HG02970 (cell line): ENCODE measurements around the gene PEX16.
A peak's percentile ranks its signal among the peaks of the same experiment; 100 is the strongest.

Experiments
- ATAC-seq: cut with Tn5 transposase; IDR thresholded peaks from one replicate; pipeline ENCODE4 v1.9.1; 2021; ENCODE audit warnings: mild to moderate bottlenecking, moderate library complexity, moderate number of reproducible peaks; ENCODE audit not compliant: unreplicated experiment, low FRiP score

Gene PEX16

DNA sequence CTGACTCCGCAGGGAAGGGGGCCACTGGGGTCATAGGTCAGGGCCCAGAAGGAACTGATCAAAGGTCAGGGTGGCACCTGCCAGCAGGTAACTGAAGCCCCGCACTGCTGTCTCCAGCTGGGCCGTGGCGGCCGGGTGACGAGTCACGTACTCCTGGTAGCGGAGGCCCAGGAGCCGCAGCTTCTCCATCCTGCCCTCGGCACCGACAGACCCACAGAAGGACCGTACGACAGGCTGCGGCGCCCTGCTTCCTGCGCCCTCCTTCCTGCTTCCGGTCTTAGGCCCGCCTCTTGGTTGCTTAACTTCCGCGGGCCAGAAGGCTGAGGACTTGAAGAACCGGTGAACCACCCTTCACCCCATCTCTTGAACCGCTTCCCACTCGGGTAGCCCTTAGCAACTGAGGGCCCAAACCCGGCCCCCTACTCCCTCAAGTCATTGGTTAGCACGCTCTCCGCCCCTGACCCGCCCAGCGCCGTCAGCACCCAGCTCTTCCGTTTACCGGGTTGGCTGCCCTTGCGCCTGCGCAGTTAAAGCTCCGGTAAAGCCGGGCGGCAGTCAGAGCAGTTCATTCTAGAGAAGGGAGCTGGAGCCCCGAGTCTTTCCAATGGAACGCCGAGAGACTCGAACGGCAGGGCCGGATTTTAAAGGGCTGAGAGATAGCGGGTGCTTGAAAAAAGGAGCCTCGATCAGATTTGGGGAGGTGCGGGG is at the start of gene PEX16:
Gene PEX16, minus strand, starts transcription at position 255 of the 708 bp plus-strand sequence. Its CDS starts 66 bp downstream, at position 189.
- peak; percentile 86 for ATAC-seq

DNA sequence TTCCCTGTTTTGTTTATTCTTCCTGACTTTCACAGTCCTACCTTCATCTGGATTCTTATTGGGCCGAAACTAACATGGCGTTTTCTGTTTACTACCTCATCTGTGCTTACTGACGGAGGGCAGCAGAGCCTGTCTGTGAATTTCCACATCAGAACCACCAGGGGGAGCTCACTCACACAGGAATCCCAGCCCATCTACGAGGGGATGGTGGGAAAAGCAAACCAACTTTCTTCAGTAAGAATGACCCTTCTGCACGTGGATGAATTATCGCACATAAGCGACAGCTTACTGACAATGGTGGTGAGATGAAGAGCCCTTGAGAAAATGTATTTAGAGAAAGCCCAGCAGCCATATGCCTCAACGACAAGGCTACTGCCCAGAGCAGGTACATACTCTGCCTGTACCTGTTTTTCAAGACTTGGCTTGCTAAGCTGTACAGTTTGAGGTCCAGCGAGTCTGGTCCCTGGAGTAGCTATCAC is 47.3 kb upstream of the PEX16 start:
- ATAC-seq = no peak

DNA sequence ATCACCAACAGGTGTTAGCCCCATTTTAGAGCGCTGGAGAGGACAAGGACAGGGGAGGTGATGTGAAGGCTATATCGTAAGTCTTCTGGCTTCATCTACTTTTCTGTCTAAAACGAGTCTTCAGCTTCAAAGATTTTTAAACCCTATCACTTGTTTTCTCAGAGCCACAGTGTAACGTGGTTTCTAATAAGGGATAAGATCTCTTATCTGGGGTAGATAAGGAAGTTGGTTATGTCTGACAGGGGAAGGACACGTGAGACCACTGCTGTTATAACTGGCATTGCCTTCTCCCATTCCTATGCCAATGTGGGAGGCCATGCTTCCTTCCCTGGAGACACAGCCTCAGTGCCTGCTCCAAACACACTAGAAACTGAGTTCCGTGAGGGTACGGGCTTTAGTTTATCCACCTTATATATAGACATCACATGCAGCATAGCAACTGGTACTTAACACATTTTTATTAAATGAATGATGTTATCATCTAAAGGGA is 44.1 kb upstream of the PEX16 start:
- no peak for ATAC-seq

DNA sequence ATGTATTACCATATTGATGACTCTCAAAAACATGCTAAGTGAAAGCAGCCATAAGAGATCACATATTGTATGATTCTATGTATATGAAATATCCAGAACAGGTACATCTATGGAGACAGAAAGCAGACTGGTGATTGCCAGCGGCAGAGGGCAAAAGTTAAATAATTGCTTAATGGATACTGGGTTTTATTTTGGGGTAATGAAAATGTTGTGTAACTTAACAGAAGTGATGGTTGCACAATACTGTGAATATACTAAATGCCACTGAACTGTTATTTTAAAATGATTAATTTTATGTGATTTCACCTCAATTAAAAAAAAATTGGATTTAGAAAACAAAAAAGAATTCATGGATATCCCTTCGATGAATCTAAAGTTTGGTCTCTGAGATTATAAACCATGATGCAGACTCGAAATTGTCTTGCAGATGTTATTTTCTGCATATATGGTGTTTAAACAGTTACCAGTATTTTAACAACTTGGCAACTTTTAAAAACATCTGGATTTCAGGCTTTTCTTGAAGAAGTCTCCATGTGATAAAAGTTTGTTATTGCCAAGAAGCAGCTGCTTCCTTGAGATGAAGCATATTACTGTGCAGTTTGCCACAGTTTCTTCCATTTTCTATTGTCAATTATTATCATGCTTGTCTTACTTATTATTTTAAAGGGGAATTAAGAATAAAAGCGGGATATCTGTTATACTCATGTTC is 42.9 kb upstream of the PEX16 start:
- no peak for ATAC-seq

DNA sequence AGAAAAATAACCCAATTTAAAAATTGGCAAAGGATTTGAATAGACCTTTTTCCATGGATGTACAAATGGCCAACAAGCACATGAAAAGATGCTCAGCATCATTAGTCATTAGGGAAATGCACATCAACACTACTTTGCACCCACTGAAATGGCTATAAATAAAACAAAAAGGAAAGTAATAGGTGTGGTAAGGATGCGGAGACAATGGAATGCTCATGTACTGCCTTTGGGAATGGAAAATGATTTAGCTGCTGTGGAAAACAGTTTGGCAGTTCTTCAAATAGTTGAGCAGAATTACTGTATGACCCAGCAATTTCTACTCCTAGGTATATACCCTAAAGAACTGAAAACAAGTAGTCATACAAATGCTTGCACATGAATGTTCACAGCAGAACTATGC is 42.2 kb upstream of the PEX16 start:
- ATAC-seq = no peak

DNA sequence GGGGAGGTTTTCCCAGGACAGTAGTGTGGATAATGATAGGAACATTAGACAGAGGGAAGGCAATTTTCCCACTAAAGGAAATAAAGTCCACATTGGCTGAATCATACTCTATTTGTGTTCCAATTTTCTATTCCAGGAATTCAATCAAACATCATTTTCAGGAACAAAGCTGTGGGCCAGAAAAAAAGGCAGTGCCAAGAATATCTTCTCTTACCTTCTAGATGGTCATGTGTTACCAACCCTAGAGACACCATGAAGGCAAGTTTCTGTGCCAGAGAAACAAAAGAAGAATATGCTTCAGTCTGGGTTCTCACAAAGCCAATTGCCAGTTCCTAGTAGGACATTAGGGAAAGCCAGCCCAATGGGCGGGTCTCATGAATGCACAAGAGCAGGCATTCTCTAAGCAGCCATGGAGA is 32.3 kb upstream of the PEX16 start:
- no peak for ATAC-seq

DNA sequence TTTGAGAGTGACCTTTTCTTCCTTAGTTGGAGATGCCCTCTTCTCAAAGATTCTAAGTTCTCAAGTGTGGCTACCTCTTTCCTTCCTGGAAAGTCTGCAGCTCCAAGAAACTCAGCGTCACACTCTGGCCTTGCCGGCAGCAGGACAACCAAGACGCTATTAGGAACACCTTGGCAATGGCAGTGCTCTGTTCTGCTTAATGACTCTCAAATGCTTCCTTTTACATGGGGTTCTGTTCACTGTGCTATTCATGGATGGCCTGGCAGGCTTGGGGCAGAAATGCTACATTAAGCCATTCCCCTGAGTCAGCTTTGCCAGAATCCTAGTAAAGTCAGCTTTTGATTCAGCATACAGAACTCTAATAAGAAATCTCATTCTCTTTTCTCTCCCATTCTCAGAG is 30.7 kb upstream of the PEX16 start:
- no peak for ATAC-seq

DNA sequence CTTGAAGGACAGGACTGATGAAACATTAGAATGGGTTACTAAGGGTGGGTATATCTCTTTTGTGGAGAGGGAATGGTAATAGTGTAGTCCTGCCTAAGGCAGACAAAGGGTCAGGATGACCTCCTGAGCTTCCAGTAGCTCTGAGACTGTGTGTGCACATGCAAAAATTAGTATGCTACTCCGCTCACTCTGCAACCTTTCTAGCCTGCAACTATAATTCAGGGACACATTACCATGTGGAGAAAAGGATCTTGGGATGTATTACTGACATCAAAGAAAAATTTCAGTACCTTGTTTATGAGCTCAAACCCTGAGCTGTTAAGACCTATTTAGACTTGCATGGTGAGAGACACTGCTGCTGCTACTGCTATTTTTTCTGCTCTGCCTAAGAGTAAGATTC is 30.2 kb upstream of the PEX16 start:
- ATAC-seq = no peak

DNA sequence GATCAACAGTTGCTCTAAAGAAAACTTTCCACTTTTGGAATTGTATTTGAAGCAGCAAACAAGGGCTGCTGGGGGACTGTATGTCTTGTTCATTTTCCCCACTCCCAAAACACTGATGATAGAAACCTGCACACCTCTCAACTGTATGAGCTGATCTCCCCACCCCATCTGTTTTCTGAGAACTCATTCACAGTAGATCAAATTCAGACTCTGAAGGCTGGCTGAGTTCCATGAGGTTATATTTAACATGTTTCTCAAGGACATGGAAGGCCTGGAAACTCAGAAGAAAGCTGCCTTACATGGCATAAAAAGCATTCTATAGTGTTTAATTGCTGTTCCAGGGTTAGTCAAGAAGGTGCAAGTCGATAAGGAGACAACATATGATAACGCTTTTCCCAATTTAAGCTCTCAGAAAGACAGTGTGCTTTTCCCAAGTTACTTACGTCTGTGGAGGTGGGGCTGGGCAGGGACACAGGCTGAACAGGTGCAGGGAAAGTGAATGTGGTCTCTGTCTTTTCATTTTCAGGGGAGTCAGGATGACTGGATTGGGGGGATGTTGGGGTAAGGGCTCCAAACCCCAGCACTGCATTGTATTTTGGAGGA is 27.8 kb upstream of the PEX16 start:
- no peak for ATAC-seq

DNA sequence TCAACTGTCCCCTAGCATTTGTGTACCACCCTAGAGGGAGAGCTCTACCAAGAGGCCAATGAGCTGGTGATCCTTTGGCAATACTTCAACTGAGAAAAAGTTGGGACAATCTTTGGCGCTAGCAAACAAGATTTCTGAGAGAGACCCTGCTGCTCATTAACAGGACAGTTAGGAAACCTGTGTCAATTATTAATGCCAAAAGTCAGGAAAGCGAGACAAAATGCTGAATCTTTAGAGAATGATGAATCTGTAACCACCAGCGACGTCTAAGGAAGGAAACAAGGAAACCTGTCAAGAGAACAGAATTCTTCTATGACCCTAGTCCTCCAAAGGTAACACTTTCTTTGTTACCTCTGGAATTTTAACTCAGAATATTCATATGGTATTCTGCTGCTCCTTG is 24.7 kb upstream of the PEX16 start:
- ATAC-seq = no peak

DNA sequence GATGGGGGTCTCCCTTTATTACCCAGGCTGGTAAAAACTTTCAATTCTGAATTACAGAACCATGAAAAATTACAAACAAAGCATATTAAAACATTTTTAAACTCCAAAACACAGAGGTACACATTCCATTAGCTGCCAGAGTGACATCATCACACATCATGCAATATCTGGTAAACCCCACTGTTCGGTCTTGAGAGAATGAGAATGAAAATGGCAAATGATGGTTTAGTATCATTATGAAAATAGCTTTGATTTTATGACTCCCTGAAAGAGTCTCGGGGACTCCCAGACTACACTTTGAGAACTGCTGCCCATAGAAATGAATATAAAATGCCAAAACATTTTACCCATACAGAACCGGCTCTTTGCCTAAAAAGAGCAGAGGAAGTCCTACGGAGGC is 23.6 kb upstream of the PEX16 start:
- ATAC-seq = no peak

DNA sequence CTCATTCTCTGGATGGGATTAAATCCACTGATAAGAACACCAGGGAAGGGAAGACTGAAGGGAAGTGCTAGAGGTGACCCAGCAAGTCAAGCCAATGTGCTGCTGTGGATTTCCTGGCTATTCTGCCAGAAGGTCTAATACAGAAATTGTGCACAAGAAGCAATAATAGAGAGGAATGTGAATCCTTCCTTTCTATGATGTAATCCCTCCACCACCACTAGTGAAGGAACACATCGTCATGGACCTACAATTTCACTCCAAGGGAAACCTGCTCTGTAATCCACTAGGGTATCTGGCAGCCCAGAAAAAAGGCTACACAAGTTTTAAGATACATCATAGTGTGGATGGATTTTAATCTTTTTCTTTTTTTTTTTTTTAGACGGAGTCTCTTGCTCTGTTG is 22.2 kb upstream of the PEX16 start:
- ATAC-seq = no peak

DNA sequence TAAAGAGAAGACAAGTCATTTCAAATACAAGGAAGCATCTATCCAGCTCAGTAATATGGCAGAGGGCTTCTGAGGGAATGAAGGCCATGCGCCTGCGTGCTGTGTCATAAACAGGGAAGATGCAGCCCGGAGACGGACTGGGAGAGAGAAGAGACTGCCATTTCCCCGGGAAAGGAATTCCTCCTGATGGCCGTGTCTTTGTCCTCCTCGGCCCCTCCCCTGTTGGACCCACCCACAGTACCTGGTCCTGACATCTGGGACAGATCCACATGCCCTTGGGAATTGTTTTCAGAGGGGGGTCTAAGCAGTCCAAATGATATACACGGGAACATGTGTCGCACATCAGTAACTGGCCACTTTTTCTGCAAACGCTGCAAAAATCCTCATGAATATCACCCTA is 20.2 kb upstream of the PEX16 start:
- no peak for ATAC-seq

DNA sequence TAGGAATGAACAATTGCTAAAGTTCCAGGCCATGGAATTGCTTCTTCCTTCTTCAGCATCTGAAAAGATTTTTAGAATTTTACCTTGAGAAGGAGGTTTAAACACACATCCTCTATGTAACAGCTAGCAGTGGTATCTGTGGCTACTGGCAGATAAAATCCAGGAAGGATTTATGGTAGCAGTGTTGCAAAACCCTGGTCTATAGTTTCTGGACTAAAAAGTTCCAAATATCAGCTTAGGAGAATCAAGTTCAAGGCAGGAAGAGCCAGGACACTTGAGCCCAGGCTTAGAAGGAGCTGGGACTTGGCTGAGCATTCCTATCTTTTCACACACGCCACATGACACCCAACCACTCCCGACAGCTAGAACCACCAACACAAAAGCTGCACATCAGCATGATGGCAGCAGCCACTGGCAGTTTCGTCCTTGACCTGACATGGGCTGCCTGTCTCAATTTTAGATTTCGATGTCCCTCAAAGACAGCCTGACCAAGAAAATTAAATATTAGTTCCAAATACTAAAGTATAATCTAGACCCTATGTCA is 18.9 kb upstream of the PEX16 start:
- no peak for ATAC-seq

DNA sequence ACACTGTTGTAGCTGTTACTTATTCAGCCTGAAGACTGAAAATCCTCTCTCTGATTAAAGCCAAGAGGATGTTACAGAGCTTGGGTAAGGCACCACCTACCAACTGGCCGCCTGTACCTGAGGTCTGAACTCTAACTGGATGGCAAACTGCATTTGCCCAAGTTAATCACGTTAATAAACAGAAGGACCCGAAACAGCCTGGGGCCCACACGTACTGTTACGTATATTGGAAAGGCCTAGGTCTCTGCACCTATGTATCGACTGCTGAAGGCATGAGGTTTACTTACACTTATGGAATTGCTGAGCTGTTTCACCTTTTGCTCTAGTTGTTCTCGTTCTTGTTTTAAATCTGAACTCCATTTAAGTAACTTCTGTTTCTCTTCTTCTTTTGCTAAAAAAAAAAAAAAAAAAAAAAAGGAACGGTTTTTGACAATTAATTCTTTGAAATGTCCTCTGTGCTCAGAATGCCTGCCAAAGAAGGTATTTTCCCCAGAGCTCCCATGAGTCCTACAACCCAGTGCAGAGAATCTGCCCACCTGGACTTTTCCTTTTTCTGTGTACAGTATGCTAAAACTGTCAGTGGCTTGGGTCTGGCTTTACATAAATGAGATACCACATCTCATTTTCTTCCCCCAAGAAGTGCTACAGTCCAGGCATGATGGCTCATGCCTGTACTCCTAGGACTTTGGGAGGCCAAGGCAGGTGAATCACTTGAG is 17.8 kb upstream of the PEX16 start:
- no peak for ATAC-seq

DNA sequence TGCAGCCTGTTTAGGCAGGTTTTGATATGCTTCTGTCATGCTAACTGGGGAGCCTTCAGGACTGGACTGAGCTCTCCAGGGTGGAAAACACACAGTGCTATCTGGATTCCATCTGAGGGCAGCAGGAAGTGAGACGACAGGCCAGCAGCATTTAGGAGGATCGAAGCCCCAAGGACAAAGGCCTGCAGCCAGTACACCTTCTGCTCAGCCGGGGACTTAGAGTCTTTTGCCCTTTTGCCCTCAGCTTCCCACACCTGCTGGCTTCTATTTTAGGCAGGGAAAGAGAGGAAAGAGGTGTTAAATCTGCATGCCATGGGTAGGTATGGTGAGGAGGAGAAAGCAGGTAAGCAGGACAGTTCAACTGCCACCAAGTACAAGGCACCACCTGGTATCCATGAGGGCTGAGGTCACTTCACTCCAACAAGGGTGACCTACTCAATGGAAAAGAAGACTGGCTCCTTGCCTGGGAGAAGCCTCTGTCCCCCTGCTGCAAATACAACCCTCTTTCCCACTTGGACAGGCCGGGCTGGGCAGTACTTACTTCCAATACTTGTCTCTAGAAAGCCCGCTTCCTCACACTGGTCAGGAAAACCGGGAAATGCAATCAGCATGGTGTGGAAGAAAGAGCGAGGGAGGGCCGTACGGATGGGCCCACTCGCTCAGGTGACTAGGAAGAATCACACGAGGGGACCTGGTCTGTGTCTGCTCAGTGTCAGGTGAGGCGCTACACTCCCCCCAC is 17.1 kb upstream of the PEX16 start:
- ATAC-seq = no peak

DNA sequence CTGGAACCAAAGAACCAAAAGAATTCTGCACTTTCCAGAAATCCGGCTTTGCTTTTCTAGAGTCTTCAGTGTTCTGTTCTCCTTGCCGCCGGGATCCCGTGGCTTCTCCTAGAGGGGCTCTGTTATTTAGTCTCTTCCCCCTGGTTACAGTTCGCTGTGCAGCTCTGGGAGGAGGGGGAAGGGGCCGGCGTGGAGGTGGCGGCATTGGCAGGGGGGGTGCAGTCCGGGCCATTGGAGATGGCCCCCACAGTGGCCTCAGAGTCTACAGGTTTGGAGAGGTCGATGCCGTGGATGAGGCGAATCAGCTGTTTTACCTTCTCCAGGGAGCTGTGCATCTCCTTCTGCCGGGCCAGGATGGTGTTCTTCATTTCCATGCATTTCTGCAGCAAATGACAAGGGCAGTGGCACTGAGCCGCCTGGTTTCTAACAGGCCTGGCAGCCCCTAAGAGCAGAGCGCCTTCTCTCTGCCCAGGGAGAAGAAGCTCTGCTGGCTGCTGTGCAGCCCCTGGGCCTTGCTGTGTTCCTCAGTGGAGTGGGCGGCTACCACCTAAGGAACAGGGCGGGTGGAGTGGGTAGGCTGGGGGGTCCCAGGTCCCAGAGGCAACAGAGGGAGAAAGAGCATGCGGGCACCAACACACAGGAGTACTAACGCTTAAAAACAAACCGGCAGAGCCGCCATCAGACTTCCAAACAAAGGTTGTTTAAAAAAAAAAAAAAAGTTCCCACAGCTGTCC is 16.3 kb upstream of the PEX16 start:
- ATAC-seq = no peak

DNA sequence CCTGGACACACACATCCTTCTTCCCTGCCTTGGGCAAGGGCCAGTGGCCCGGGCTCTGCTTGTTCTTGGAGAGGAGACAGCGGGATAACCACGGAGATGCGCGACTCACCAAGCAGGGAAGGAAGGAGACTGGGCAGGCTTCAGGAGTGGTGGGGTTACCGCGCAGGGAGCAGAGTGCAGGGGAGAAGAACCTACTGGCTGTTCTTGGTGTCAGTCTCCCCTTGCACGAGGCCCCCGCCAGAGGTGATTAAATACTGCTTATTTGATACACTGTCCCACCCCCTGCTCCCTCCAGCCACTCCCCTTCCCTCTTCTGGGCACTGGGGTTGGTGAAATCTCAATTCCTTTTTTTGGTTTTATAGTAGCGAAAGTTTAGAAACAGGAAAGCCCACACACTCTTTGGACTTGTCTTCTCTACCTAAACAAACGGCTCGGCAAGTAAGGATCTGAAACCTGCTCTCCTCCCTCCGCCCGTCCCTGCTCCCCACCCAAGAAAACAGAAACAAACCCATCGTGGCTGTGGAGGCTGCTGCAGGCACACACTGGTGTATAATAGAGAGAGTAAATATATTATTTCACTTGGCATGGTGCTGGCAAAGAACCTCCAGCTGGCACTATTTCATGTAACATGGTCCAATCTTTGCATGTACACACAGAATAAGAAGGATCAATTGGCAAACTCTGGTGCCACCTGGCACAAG is 15.6 kb upstream of the PEX16 start:
- ATAC-seq = no peak

DNA sequence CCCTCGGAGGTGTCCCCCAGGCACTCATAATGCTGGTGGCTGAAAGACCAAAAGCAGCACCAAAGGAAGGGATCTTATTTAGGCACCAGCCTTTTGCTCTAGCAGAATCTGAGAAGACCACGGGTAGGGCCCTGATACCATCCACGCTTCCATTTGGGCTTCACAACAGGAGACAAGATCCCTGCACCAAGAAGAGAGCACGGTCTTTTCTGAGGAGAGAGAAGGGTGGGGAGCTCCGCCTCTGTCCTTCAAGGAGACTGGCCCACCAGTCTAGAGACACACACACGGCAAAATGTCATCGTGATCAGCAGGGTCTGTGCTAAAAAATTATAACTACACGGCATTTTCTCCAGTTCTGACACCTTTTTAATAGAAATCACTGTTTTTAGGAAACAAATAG is 14.5 kb upstream of the PEX16 start:
- ATAC-seq = no peak
